Gastroesophageal sphincter (tissue), 3 donors: ENCODE results near the gene LPCAT1.

Experiments used
- CTCF ChIP-seq, 4 experiments: fragments of 200-600 bp in 2 of 4; fragments of 450-650 bp in 2 of 4; sonication (generic) in 1 of 4; IDR thresholded peaks; one replicate each; pipeline ENCODE4 v1.5.1; 2017 to 2019; ENCODE audit warnings: antibody characterized with exemption in 4 of 4, mild to moderate bottlenecking in 2 of 4, moderate library complexity in 2 of 4
- EP300 ChIP-seq: sonication (generic); formaldehyde crosslinking; IDR thresholded peaks from one replicate; pipeline ENCODE4 v1.6.1; 2017; ENCODE audit warnings: antibody characterized with exemption, mild to moderate bottlenecking
- POLR2A ChIP-seq, 2 donors: fragments of 450-650 bp; IDR thresholded peaks; one replicate each; pipeline ENCODE4 v1.6.1; 2017; ENCODE audit warnings: antibody characterized with exemption in 2 of 2, mild to moderate bottlenecking in 2 of 2, moderate library complexity in 1 of 2
- POLR2AphosphoS5 ChIP-seq: sonication (generic); formaldehyde crosslinking; IDR thresholded peaks from one replicate; pipeline ENCODE4 v1.6.1; 2017; ENCODE audit warnings: antibody characterized with exemption

GRCh38 chr5:1416856-1417469, 106.8 kb downstream of the LPCAT1 start:
- TF ChIP-seq CTCF (IDR thresholded peaks at IDR 0.05) (no peak), POLR2AphosphoS5 (no peak), POLR2A (IDR thresholded peaks at IDR 0.05) (no peak), EP300 (no peak)
